KOPT-K1 (cell line): Measurements from ENCODE around the gene FAM72A.
A peak's percentile ranks its signal among the peaks of the same experiment; 100 is the strongest.
"Not testable (repeated sequence)": the region's sequence is repeated elsewhere in the genome, so short reads cannot be mapped to it uniquely, and the experiment has no call there.

Experiments used
- H3K27ac ChIP-seq: fragments of 200-600 bp; sonication (generic); 2 replicates; pipeline ENCODE4 v1.5.1; 2016; ENCODE audit warnings: antibody characterized with exemption, mild to moderate bottlenecking, low read depth, low read length; ENCODE audit not compliant: poor library complexity, severe bottlenecking
- H3K36me3 ChIP-seq: fragments of 200-600 bp; sonication (generic); 2 replicates; pipeline ENCODE4 v1.5.1; 2017; ENCODE audit warnings: antibody characterized with exemption, mild to moderate bottlenecking, low read length, moderate library complexity; ENCODE audit not compliant: insufficient read depth
- H3K9me3 ChIP-seq: fragments of 200-600 bp; sonication (generic); 2 replicates; pipeline ENCODE4 v1.5.1; 2017; ENCODE audit warnings: antibody characterized with exemption, low read length, mild to moderate bottlenecking; ENCODE audit not compliant: insufficient read depth, poor library complexity, severe bottlenecking

FAM72A gene

DNA sequence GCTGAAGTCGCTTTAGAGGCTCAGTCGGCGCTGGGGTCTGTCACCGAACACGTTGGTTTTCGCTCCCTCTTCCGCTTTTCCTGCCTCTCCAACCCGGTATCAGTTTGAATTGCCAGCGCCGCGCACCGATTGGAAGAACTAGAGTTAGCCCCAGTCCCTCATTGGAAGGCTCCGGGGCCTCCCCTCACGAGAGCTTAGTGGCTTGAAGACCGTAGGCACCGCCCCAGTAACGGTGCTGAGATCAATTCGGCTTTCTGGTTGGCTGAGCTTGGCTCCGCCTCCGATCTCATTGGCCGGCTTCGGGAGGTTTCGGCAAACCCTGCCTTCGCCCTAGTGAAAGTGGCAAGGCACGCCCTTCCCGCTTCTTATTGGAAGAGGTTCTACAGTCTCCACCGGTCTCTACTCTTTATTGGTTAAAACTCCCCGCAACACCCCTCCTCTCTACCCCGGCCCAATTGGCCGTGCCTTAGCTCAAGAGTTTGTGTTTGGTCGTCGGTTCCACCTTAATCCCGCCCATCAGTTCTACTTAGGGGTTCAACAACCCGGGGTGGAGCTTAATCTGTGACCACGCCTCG, at the start of gene FAM72A:
Gene FAM72A, minus strand, starts transcription at position 51 of the 575 bp plus-strand sequence. CDS start 814 bp downstream, outside the sequence.
- H3K36me3 ChIP-seq, H3K9me3 ChIP-seq: not testable (repeated sequence)
- peak within 1 kb of the TSS; percentile 51 for H3K27ac ChIP-seq

DNA sequence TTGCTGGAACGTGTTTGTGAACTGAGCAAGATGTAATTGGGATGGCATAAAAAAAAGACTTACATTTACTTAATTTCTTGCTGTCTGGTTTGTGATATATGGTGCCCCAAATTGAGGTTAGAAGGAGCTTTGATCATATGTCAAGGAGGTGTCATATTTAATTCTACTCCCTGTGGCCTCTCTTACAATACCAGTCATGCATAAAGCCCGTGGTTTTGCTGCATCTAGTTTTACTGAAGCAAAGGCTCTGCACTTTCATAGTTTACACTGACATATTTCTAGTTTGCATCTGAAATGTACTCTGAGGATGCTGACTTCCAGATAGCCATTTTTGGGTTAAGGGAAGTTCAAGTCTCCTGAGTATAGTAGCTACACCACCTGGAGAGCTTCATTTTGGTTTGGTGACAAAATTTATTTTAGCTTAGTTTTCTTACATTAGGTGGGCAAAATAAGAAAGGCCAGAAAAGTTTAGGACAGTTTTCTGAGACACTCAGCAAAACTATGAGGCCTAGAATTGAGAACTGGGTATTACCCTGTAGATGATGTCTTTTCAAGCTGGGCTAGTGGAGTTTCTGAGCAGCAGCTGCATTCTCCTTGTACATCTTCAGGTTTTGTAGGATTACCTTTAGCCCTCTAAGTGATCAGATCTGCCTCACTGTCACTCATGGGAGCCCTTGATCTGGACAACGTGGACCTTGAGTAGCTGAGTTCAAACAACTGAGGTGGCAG, 48.5 kb upstream of the FAM72A start:
- not testable (repeated sequence) for H3K9me3 ChIP-seq, H3K36me3 ChIP-seq, H3K27ac ChIP-seq

DNA sequence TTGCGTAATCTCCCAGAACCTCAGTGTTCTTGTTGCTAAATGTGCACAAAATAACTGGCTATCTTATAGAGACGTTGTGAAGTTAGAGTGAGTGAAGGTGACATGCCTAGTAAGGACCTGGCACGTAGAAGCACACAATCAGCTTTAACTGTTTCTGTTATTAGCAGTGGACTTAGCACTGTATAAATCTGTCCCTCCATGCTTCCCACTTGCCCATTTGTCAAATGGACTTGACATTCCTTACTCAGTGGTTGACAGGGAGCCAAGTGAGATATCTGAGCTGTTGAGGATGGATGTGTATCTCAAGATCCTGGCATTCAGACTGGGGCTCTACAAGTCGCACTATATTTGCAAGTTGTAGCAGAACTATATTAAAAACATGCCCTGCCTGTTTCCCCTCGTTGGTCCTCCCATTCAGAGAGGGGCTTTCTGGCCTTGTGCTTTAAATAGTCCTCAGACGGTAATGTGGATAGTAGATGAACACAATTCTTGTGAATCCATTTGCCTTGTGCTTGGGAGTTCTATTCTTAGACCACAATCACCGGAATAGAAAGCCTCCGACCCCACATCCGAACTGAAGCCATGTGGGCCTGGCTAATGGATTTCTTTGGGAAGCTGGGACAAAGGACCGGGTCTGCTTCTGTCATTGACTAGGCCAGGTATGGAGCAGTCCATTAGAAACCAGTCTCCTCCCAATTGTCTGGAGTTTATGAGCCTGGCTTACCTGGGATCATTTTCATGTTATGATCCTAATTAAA, 43.7 kb upstream of the FAM72A start:
- H3K9me3 ChIP-seq: not testable (repeated sequence)

DNA sequence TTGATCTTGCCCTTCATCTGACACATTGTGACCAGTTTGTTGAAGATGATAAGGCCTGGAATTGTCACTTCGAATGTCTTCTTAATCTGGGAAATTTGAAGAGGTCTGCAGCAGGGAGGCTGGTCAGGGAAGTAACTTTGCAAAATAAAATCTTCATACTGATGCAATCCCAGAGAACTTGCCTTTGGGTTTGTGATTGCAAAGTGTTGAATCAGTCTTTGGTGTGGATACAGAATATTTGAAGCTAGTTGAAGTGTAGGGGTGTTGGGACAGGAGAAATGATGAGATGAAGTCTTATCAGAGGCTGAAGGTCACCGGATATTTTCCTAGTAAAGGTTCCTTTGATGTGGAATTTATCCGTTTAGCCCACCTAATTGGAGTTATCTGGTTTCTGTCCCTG, 42.8 kb upstream of the FAM72A start:
- H3K36me3 ChIP-seq, H3K27ac ChIP-seq, H3K9me3 ChIP-seq: not testable (repeated sequence)

More for the DNA sequence above, 43.7 kb upstream of the FAM72A start:
- H3K27ac ChIP-seq, H3K36me3 ChIP-seq: not testable (repeated sequence)

GRCh38 chr1:206243335-206243734, 40.7 kb upstream of the FAM72A start:
- not testable (repeated sequence) for H3K27ac ChIP-seq, H3K36me3 ChIP-seq, H3K9me3 ChIP-seq

DNA sequence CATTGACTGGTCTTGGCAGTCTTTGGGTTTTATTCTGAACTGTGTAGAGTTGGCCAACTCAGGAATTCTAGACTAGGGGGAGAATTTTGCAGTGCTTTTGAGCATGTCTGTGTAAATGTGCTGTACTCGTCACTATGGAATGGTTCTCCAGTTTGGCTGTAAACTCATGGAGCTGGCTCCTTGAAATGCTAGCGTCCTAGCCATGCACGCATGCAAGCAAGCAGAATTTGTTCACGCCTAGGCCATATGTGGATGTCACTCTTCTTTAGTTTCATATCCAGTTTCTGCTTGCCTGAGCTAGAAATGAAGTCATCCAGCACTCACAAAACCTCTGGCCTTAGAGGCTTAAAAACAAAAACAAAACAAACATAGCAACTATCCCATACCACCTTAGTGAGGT, 37.6 kb upstream of the FAM72A start:
- not testable (repeated sequence) for H3K27ac ChIP-seq, H3K36me3 ChIP-seq, H3K9me3 ChIP-seq

- H3K27ac ChIP-seq: not testable (repeated sequence)
Observed at GRCh38 chr1:206235190-206235589, 32.6 kb upstream of the FAM72A start.

DNA sequence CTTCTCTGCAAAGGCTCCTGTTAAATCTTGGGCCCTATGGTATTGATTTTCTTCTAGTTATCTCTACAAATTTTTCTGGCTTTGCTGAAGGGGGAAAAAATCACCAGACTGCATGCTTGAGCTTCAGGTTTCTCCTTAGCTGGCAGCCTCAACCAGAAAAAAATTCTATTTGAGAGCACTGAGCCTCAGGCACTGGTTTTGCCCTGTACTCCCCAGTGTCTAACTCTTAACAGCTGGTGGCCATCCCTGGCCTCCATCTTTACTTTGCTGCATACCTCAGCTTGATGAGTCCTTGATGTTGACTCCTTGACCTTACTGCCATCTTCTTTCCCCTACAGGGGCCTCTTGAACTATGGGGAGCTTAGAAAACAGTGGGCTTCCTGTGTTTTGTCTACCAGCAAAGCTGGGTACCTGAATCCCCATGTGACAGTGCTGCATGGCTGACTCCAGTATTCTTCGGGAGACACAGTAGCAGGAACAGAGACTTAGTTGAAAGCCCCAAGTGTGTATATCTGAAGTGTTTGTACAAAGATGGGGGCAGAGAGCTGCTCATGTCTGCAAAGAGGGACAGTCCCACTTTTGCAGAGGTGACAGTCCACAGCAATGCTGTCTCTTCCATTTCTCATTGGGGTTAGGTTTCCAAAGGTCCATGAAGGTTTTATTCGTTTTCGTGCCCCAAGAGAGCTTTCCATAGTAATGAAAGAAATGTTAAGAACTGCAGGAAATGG, 31.7 kb upstream of the FAM72A start:
- H3K9me3 ChIP-seq, H3K36me3 ChIP-seq, H3K27ac ChIP-seq: not testable (repeated sequence)

More at GRCh38 chr1:206235190-206235589, 32.6 kb upstream of the FAM72A start:
- H3K9me3 ChIP-seq, H3K36me3 ChIP-seq: not testable (repeated sequence)

GRCh38 chr1:206232970-206233645, 30.5 kb upstream of the FAM72A start:
- not testable (repeated sequence) for H3K27ac ChIP-seq, H3K9me3 ChIP-seq, H3K36me3 ChIP-seq

GRCh38 chr1:206231989-206232388, 29.4 kb upstream of the FAM72A start:
- not testable (repeated sequence) for H3K27ac ChIP-seq, H3K36me3 ChIP-seq, H3K9me3 ChIP-seq

DNA sequence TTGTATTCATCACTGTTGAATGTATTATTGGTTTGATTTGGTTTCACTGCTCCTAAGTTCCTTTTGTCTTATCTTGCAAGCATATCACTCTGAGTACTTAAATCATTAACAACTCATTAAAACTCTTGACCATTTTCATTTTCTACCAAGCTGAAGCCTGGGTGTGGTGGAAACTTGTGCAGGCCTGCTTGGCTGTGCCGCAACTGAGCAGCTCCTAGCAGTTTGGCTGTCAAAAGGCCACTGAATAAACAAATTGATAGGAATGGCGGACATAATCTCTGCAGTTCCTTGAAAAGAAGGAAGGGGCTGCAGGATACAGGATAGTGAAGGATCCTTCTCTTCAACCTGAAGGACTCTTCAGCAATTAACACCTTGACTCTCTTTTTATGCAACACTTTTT, 26.6 kb upstream of the FAM72A start:
- not testable (repeated sequence) for H3K9me3 ChIP-seq, H3K36me3 ChIP-seq, H3K27ac ChIP-seq

DNA sequence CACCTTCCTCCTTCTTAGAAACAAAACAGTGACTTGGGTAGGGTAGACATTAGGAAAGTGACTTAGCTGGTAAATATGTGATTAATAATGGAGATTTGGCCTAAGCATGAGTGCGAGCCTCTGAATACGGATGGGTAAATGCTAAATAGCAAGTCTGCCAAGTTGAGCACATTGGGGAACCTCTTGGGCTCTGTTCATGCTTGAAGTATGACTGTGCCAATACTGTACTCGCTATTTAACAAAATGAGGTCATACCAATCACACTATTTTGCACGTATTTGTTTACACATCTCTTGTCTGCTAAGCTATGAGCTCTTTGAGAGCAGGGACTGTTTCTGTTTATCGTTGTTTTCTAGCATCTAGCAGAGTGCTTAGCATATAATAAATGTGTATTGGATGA, 24.2 kb upstream of the FAM72A start:
- not testable (repeated sequence) for H3K27ac ChIP-seq, H3K36me3 ChIP-seq, H3K9me3 ChIP-seq

DNA sequence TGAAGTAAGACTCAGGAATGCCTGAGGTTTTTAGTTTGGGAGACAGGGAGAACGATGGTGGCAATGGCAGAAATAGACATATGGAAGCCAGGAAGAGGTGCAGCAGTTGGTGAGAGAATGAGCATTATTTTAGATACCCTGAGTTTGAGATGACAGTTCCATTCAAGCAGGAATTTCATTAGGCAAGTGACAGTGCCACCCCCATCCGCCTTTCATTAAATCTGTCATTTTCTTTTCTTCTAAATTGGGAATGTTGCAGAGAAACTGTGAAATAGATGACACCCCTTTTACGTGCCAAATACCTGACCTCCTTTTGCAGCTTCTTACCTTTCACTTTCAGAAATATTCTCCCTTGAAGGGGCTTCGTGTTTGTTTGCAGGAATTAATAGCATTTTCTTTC, 22.7 kb upstream of the FAM72A start:
- not testable (repeated sequence) for H3K36me3 ChIP-seq, H3K27ac ChIP-seq, H3K9me3 ChIP-seq

DNA sequence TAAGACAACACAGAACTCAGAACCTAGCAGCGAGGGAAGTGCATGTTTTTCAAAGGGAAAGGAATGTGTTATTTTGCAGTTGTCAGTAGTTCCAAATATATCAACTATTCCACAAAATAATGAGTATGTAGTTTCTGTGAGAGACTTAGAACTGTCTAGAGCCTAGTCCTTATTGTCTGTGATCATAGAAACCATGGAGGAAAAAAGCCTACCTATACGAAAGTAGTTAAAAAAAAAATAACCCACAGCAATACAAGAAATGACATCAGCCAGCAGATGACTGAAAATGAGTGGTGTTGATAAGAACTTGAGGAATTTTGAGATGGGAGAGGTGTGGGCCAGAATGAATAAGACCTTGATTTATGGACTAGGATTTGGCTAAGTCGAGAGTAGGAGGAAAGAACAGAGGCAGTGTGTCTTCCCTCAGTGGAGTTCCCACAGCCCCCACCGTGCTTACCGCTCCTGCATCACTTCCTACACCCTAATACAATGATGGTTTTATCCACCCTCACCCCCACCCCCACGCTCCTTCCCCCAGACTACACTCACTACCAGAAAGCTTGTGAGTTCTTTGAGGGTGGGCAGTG, 21.6 kb upstream of the FAM72A start:
- not testable (repeated sequence) for H3K36me3 ChIP-seq, H3K27ac ChIP-seq, H3K9me3 ChIP-seq
